ENCODE results near the gene C19orf25. TPM values are rescaled to one million over a fixed set of nuclear protein-coding genes. Genes with fewer than 3 reads are reported as not detected.

The C19orf25 gene
- total and polyA plus RNA-seq, 9 of the 15 experiments (the other 6 are each of a cell fraction or from before 2014, with no cell fraction given), result 0.79 to 96.0 (median 36.1) TPM

DNA sequence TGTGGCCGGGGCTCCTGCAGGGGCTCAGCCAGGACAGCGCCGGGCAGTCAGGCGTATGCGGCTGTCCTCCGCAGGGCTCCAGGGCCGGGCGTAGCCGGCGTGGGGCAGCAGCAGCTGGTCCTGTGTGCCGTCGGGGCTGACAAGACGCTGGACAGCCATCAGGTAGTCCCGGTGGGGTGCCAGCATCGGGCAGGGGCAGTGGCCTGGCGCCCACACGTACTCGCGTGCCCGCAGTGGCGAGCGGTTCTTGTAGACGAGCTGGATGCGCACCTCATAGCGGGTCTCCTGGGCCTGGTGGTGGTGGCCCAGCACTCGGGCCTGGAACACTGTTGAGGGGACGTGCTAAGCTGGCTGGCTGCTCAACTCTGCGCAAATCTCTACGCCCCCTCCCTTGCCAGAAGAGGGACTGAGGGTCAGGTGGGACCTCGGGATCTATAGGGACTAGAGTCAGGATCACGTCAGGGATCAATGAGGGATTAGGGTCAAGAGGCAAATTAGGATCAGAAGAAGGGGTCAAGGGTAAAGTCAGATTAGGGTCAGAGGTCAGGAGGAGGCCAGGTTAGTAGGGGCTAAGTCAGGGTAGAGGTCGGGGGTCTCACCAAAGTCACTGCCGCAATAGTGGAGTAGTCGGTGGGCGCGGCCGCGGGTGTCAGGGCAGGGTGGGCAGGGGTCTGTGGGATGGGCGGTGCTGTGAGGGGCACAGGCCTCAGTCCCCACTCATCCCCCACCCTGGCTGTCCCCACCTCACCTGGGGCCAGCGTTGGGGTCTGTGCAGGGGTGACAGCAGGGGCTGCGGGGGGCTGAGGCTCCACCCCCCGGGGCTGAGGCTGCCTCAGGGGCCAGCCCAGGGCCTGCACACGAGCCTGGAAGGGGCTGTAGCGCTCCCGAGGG, 27.2 kb upstream of the C19orf25 start:
- ATAC-seq, result no peak
- Histone ChIP-seq H3K36me3 (ENCODE audit: control insufficient read depth, insufficient read depth, low read length) (peaks cover 14% of the 10 kb centered on the region; the same call in 2 of the 3 replicates), H3K4me3 (no peak overlapping the region), H3K4me2 (ENCODE audit: insufficient read depth, low read length) (no peak overlapping the region), H3K9me1 (ENCODE audit: control insufficient read depth, insufficient read depth, low read length) (no peaks in the 10 kb centered on the region), H3K9ac (ENCODE audit: insufficient read depth in 1 of 2, low read depth in 2 of 2, low read length in 2 of 2) (peak overlapping the region in 1 of 2 experiments; percentile 86; a peak in 2 of 4 replicates), H4K20me1 (replicated peaks; ENCODE audit: control insufficient read depth, insufficient read depth, low read length) (no peaks in the 10 kb centered on the region), H3K4me1 (replicated peaks in 1 of 2; ENCODE audit: control insufficient read depth in 2 of 2, insufficient read depth in 2 of 2, low read length in 2 of 2) (peaks cover 12 to 59% of the 10 kb centered on the region in 2 experiments; a peak in 4 of 5 replicates), H3K27me3 (ENCODE audit: control insufficient read depth in 2 of 2, insufficient read depth in 2 of 2, low read length in 2 of 2) (no peaks in the 10 kb centered on the region), H3K9me3 (replicated peaks; ENCODE audit: control insufficient read depth, insufficient read depth, low read depth, low read length) (no peaks in the 10 kb centered on the region), H3K79me2 (ENCODE audit: control insufficient read depth, insufficient read depth, low read length) (no peaks in the 10 kb centered on the region), H2AFZ (ENCODE audit: low read depth, low read length) (no peak overlapping the region), H3K27ac (ENCODE audit: extremely low read depth, low read depth, low read length) (no peak overlapping the region)
- no peak for DNase-seq (ENCODE audit: extremely low read depth in 1 of 4, low spot score in 3 of 4)
- no peak for FAIRE-seq
- WGBS (ENCODE audit: insufficient coverage, low coverage, missing lambda C conversion rate), result 93% methylated on average over 32 of the region's 45 CpGs
- no TSS peak for BruUV-seq (replicated peaks)
- ChIA-PET POLR2A (interaction anchor here (0.7 to 0.9 kb wide), 2 partner anchors 13 to 237 kb away, joined by 3 to 4 read pairs; partner anchors contain the start of gene CIRBP), CTCF (ENCODE audit: low intra/inter-chr PET ratio) (no interaction called here)
- in situ Hi-C loops (cut with MboI) (loop anchor here (5.0 kb wide), 1 partner anchor 49 kb away; no protein-coding TSS in a partner anchor), intact Hi-C loops (cut with micrococcal nuclease) (no loop called here)
- TF ChIP-seq ZBTB7A (IDR thresholded peaks at IDR 0.05; ENCODE audit: borderline replicate concordance, control insufficient read depth, low read depth, low read length) (peak; percentile 11; the same call in 1 of the 2 replicates), RBFOX2 (IDR thresholded peaks at IDR 0.05; ENCODE audit: low read depth, low read length) (peak; percentile 28; the same call in 1 of the 2 replicates), NR2C1 (IDR thresholded peaks at IDR 0.05) (peak; percentile 76), NR2C1 (tag; IDR thresholded peaks at IDR 0.05) (peak; percentile 65), PRMT5 (CRISPR knock-in tag; IDR thresholded peaks at IDR 0.05) (no peak), IFI16 (CRISPR knock-in tag; IDR thresholded peaks at IDR 0.05) (no peak), POLR2G (IDR thresholded peaks at IDR 0.05; ENCODE audit: low read depth, low read length) (peak; percentile 57), PCBP1 (IDR thresholded peaks at IDR 0.05; ENCODE audit: low read depth, low read length, poor library complexity, severe bottlenecking) (peak; percentile 29)
- TF ChIP-seq, protein P1, sequence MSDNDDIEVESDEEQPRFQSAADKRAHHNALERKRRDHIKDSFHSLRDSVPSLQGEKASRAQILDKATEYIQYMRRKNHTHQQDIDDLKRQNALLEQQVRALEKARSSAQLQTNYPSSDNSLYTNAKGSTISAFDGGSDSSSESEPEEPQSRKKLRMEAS (CRISPR knock-in tag; IDR thresholded peaks at IDR 0.05), result 0 out of 2 replicates have a peak, but pooled peaks have one; percentile 10

All from K562 (cell line).